ENCODE results near the gene CFAP20DC. TPM values are rescaled to one million over a fixed set of nuclear protein-coding genes. Genes with fewer than 3 reads are reported as not detected.

The CFAP20DC gene
- total and polyA plus RNA-seq, 2 of the 8 experiments (the other 6 are each of a cell fraction or from before 2014, with no cell fraction given), result 2.2 to 2.8 TPM

DNA sequence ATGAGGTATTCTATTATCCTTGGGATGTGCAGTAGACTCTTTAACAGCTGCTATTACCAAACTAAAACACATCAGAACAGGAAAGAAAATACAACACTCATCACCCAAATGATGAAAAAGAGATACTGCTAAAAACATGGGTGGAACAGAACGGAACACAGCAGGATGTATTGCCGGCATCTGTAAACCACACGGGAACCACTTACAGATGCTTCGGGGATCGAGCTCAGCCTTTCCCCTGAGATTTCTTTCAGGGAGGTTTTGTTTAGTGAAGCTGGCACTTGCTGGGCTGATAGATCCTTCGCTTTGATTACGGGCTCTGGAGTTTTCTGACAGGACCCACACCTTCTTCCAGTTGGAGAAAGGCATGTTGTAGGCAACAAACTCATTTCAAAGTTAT lies 201.0 kb downstream of the CFAP20DC start:
- no peak for TF ChIP-seq BCL11A (IDR thresholded peaks at IDR 0.05; ENCODE audit: low read depth in 2 of 2, low read length in 2 of 2)
- no peak for TF ChIP-seq RNF2 (IDR thresholded peaks at IDR 0.05; ENCODE audit: borderline replicate concordance, low read depth, low read length, missing control alignments, poor library complexity, severe bottlenecking)
- TF ChIP-seq CEBPB (IDR thresholded peaks at IDR 0.05; ENCODE audit: low read depth, low read length), result no peak
- no peak for TF ChIP-seq POU5F1 (IDR thresholded peaks at IDR 0.05; ENCODE audit: low read depth, low read length)
- no peak for TF ChIP-seq GTF2F1 (IDR thresholded peaks at IDR 0.05; ENCODE audit: borderline replicate concordance, low read depth, low read length)
- Histone ChIP-seq H3K27me3 (replicated peaks in 1 of 4; ENCODE audit: control insufficient read depth in 3 of 4, extremely low read depth in 1 of 4, insufficient read depth in 3 of 4, low read length in 3 of 4) (no peaks in the 10 kb centered on the region), H2AK5ac (ENCODE audit: low read depth, low read length) (no peak overlapping the region), H3K36me3 (ENCODE audit: control insufficient read depth in 2 of 4, insufficient read depth in 4 of 4, low read length in 3 of 4) (no peaks in the 10 kb centered on the region; a peak in 1 of 8 replicates), H3K4me3 (ENCODE audit: extremely low read depth in 1 of 4, insufficient read depth in 2 of 4, low read depth in 3 of 4, low read length in 4 of 4) (no peak overlapping the region), H3K14ac (ENCODE audit: insufficient read length) (no peak overlapping the region), H2BK15ac (ENCODE audit: low read length) (no peak overlapping the region), H3K18ac (ENCODE audit: extremely low read depth, low read length) (no peak overlapping the region), H3K9ac (replicated peaks in 1 of 4; ENCODE audit: extremely low read depth in 1 of 4, low read depth in 3 of 4, low read length in 3 of 4) (no peak overlapping the region), H3K4me1 (replicated peaks in 1 of 4; ENCODE audit: control insufficient read depth in 3 of 4, insufficient read depth in 4 of 4, low read length in 3 of 4) (no peaks in the 10 kb centered on the region), H2AFZ (ENCODE audit: low read length) (no peak overlapping the region), H3K27ac (ENCODE audit: low read depth, low read length) (no peak overlapping the region), H2BK5ac (ENCODE audit: low read depth, low read length) (no peak overlapping the region), H3K4ac (replicated peaks; ENCODE audit: insufficient read length, low read depth, low read length) (no peak overlapping the region), H2BK120ac (replicated peaks; ENCODE audit: low read depth, low read length) (no peak overlapping the region), H3K23ac (ENCODE audit: insufficient read length) (no peak overlapping the region), H4K8ac (ENCODE audit: extremely low read depth, insufficient read depth, low read length) (no peak overlapping the region), H3K79me2 (ENCODE audit: control insufficient read depth in 1 of 2, insufficient read depth in 2 of 2, low read length in 2 of 2) (no peaks in the 10 kb centered on the region), H3K4me2 (ENCODE audit: insufficient read depth in 1 of 2, low read depth in 2 of 2, low read length in 2 of 2) (no peak overlapping the region), H2BK20ac (ENCODE audit: low read length) (no peak overlapping the region), H3K56ac (replicated peaks; ENCODE audit: insufficient read length, low read depth, low read length) (no peak overlapping the region), H3K79me1 (ENCODE audit: low read depth, low read length) (no peaks in the 10 kb centered on the region), H4K91ac (replicated peaks; ENCODE audit: insufficient read length, low read length) (no peak overlapping the region), H3K23me2 (ENCODE audit: low read depth, low read length) (no peaks in the 10 kb centered on the region), H4K20me1 (replicated peaks in 1 of 2; ENCODE audit: control insufficient read depth in 1 of 2, insufficient read depth in 2 of 2, low read length in 2 of 2) (no peaks in the 10 kb centered on the region), H2BK12ac (ENCODE audit: low read depth, low read length) (no peak overlapping the region), H3K9me3 (ENCODE audit: insufficient read depth in 2 of 2, low read depth in 1 of 2, low read length in 1 of 2) (0 out of 4 replicates have a peak, but pooled peaks cover 0 to 2% of the 10 kb centered on the region in 2 experiments), H4K5ac (ENCODE audit: insufficient read length, low read depth, low read length) (no peak overlapping the region)
- POLR2A ChIA-PET (ENCODE audit: partially characterized antibody), result no interaction called here
- FAIRE-seq, result no peak
- 93% methylated on average over 7 of the region's 7 CpGs; no CpG with 5 or more reads in 1 of the 2 experiments for WGBS, 2 experiments (ENCODE audit: extremely low coverage in 1 of 2, insufficient coverage in 1 of 2, insufficient read length in 1 of 2, insufficient replicate concordance in 2 of 2, low coverage in 1 of 2, low lambda C conversion rate in 2 of 2, missing lambda C conversion rate in 1 of 2)
- CTCF ChIA-PET (ENCODE audit: partially characterized antibody), result no interaction called here
- DNase-seq (ENCODE audit: low read depth in 1 of 2, low spot score in 2 of 2), result no peak

Measured in H1 (cell line).